NCI-H446 treated with DMSO at 0.1 percent for 48 hours (cell line): ENCODE data around the gene SFN.
"Not testable (repeated sequence)": the region's sequence is repeated elsewhere in the genome, so short reads cannot be mapped to it uniquely, and the experiment has no call there.

Experiments used
- DNase-seq: peaks from one replicate; lab custom pipeline; 2025; lab: John Stamatoyannopoulos, UW

The SFN gene

GRCh38 chr1:26862781-26863684 is at the start of gene SFN:
TSS of gene SFN (plus strand) at chr1:26863149. CDS start at chr1:26863213, 64 bp downstream.
- DNase-seq, result no peak

DNA sequence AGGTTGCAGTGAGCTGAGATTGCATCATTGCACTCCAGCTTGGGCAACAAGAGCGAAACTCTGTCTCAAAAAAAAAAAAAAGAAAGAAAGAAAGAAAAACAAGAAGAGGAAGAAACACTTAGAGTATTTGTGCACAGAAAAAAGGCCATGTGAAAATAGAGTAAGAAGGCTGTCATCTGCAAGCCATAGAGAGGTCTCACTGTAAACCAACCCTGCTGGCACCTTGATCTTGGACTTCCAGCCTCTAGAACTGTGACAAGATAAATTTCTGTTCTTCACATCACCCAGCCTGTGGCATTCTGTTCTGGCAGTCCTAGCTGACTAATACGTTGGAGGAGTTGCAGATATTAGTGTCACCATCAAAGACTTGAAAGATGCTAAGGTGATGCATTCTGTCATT is 48.6 kb upstream of the SFN start:
- no peak for DNase-seq

GRCh38 chr1:26814893-26815292 is 48.1 kb upstream of the SFN start:
- DNase-seq, result no peak

- DNase-seq, result no peak
Measured at GRCh38 chr1:26820784-26821269, 42.1 kb upstream of the SFN start.

DNA sequence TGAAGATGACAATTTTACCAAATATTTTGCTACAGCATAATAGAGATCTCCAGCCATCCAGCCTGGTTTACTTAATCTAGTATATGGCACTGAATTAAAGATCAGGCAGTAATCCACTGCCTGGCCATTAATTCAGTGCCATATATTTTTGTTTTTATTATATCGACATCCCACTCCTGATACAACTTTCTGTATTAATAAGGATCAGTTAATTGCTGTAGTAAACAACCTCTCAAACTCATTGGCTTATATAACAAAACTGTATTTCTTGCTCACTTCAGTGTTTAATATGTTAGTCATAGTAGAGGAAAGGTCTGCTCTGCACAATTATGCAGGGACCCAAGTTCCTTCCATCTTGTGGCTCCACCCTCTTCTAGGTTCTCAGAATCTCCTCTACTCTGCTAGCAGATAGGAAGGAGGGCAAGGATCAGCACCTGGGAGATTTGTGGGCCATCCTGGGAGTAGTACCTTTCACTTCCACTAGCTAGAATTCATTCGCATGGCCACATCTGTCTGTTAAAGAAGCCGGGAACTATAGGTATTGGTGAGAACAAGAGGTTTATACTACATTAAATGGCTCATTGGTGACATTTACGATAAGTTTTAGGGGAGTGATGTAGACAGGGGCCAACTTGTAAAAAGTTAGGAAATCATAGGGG is 40.1 kb upstream of the SFN start:
- no peak for DNase-seq

DNA sequence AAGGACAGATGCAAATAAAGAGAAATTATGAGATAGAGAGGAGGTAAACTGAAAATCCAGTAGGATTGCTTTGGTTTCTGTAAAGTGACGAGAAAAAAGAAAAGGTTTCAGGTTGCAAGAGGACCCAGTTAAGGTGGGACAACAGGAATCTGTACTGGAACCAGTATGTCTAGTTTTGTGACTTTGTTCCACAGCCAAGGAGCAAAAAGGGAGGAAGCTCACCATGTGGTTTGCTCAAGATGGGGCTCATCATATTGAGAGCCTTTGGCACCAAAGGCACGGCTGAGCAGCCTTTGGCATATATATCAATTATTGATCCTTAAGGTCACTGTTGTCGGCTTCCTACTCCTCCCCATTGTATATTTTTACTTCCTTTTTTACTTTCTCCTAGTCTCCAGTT is 38.2 kb upstream of the SFN start:
- DNase-seq, result no peak

- DNase-seq, result peak; percentile 7
Measured at GRCh38 chr1:26826261-26827105, 36.5 kb upstream of the SFN start, which contains the start of gene ZDHHC18. TSS of gene ZDHHC18 (plus strand) at chr1:26826688. CDS start at chr1:26826805, 117 bp downstream.

DNA sequence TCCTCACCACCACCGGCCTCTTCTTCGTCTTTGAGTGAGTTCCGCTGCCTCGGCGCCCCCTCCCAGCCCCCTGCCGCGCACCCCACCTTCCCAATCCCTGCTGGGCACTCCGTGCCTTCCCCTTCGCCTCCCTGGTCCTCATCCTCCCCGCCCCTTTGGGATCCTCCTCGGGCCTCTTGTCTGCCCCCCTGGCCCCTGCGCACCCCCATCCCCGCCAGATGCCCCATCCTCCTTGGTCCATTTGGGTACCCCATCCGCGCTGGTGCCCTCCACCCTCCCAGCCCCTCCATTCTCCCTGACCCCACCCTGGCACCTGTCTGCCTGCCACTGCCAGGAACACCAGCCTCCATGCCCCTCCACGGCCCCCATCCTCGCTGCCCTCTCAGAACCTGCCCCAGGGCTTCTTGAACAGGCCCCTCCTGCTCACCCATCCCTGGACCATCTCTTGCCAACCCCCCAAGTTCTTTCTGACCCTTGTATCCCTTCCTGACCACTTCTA is 35.8 kb upstream of the SFN start:
- DNase-seq, result no peak

DNA sequence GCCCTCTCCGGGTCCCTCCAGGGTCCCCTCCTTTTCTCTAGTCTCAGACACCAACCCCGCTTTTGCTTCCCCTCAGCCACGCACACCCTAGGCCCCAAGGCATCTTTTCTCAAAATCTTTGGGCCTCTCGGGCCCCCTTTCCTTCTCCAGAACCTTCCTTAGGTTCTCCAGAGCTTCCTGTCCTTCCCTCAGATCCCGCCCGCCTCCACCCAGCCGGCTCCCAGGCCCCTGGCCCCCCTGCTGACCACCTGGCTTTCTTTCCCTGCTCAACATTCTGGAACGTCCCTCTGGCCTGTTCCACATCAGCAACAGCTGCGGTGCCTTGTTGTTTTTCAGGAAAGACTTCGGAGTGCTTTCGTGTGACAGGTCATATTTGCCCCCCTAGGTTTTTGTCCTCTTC is 35.3 kb upstream of the SFN start:
- DNase-seq, result no peak

DNA sequence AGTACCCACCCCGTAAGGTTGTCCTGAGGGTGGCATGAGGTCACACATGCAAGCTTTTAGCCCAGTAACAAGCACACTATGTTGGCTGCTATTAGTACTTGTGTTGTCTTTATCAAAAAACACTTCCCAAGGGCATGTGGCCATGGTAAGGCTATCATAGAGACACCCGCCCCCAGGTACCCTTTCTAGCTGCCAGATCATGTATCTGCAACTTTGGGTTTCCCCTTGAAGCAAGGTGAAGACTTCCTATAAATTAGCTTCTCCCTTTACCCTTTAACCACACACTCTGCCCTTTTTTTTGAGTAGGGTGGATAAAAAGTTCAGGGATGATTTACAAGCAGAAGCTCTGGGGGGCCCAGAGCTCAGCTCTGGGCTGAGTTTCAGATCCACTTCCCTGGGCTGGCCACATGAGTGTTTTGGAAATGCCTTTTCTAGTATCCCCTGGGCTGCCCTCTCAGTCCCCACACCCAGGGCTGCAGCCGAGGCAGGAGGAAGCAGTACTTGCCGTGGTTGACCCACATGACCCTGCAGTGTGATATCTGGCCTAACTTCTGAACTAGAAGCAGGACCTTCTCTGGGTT is 34.4 kb upstream of the SFN start:
- no peak for DNase-seq

- no peak for DNase-seq
Measured at GRCh38 chr1:26829184-26829911, 33.6 kb upstream of the SFN start.

- DNase-seq, result no peak
Measured at GRCh38 chr1:26831059-26831458, 31.9 kb upstream of the SFN start.

- DNase-seq, result no peak
Measured at GRCh38 chr1:26831546-26832248, 31.3 kb upstream of the SFN start.

DNA sequence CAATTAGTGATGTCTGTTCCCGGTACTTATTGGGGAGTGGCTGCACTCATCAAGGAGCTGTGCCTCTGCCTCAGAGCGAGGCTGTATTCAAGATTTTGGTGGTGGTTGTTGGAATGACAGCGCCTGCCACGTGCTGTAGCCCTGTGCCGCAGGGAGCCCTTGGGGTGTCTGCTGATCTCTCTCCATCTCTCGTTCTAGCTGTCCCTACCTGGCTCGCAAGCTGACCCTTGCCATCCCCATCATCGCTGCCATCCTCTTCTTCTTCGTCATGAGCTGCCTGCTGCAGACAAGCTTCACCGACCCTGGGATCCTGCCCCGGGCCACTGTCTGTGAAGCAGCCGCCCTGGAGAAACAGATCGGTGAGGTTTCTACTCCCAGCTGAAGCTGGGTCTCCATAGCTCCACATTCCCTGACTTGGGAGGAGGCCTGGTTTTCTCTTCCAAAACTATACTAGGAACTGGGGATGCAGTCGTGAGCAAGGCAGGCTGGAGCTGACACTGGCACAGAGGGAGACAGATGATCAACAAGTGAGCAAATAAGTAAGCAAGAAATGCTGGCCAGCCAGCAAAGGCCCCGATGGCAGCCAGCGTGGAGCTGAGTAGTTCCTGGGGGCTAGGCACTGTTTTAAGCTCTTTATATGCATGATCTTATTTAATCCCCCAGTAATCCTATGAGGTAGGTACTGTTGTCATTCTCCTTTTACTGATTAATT is 30.5 kb upstream of the SFN start:
- DNase-seq, result no peak

GRCh38 chr1:26833432-26834405 is 29.2 kb upstream of the SFN start:
- DNase-seq, result no peak

DNA sequence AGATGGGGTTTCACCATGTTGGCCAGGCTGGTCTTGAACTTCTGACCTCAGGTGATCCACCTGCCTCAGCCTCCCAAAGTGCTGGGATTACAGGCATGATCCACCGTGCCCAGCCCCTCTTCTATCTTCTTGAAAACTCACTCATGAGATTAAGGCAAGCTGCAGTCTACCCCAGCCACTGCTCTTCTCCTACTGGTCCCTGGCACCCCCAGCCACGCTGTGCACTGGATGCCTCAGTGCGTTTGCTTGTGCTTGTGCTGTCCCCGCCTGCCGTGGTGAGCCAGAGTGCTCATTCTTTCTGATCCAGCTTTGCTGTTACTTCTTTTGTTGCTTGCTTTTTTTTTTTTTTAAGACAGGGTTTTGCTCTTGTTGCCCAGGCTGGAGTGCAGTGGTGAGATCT is 25.3 kb upstream of the SFN start:
- not testable (repeated sequence) for DNase-seq

DNA sequence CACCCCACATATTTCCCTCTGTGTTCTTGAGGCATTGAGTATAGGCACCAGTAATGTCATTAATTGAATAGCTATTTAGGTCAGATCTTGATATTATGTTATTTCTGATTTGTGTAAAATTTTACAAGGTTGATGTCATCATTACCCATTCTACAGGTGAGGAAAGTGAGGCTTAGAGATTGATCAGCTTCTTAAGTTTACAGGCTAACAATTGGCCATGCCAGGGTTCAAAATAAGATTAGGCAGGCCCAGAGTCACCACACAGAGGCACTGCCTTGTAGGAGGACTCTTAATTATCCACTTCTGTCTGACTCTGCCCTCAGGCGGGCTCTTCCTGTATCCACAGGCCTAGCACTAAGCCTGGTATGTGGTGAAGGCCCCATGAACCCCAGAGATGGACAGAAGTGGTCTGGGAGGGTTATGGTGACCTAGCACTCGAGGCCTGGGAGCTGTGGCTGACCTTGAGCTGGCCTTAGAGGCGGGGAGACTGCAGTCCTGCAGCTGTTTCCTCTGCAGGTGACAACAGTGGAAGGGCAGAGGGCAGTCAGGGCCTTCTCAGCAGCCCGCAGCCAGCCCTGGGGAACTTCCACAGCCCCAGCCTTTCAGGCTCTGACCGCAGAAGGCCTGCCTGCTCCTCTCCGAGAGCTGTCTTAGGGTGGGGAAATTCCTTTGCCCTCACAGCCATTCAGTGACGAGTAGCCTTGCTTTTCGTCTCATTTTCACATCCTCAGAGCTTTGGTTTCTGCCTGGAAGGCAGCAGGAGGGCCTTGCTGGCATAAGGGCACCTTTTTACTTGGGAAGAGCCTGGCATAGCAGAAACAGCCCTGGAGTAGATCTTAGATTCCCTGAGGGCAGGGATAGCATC is 24.2 kb upstream of the SFN start:
- DNase-seq, result no peak
